Gastrocnemius medialis (tissue), 4 donors: Measurements from ENCODE around the gene ST8SIA6. TPM values are rescaled to one million over a fixed set of nuclear protein-coding genes. Genes with fewer than 3 reads are reported as not detected.

ENCODE experiments used
- ATAC-seq, 2 donors: fragments of 150-250 bp; one replicate each; pipeline ENCODE4 v1.9.1; 2016
- DNase-seq, 2 donors: peaks; one replicate each; pipeline ENCODE4 v3.0.0-alpha.2; 2019
- H3K27ac ChIP-seq, 4 donors: fragments of 200-600 bp; sonication (generic); 1 replicate in 1 of 4; 2 replicates in 3 of 4; pipeline ENCODE4 v1.5.1; 2016 to 2018; ENCODE audit warnings: mild to moderate bottlenecking in 2 of 4, moderate library complexity in 1 of 4
- H3K27me3 ChIP-seq, 3 donors: fragments of 200-600 bp; sonication (generic) in 2 of 3; 1 replicate in 1 of 3; 2 replicates in 2 of 3; pipeline versions ENCODE4 v1.5.1 to v1.6.0; 2016 to 2019; ENCODE audit warnings: mild to moderate bottlenecking in 1 of 3, moderate library complexity in 1 of 3
- H3K36me3 ChIP-seq, 2 donors: fragments of 200-600 bp; sonication (generic) in 1 of 2; one replicate each; pipeline ENCODE4 v1.5.1; 2017 to 2018
- H3K4me1 ChIP-seq, 2 donors: fragments of 200-600 bp; sonication (generic) in 1 of 2; one replicate each; pipeline ENCODE4 v1.5.1; 2016 to 2017; ENCODE audit warnings: mild to moderate bottlenecking in 2 of 2
- H3K4me3 ChIP-seq, 4 donors: fragments of 200-600 bp; sonication (generic) in 3 of 4; 1 replicate in 1 of 4; 2 replicates in 3 of 4; pipeline ENCODE4 v1.5.1; 2016 to 2019; ENCODE audit warnings: mild to moderate bottlenecking in 2 of 4
- H3K9me3 ChIP-seq, 3 donors: fragments of 200-600 bp; sonication (generic) in 2 of 3; 1 replicate in 1 of 3; 2 replicates in 2 of 3; pipeline ENCODE4 v1.5.1; 2016 to 2019
- CTCF ChIP-seq, 5 experiments: fragments of 450-650 bp in 3 of 5; fragments of 200-600 bp in 2 of 5; sonication (generic) in 2 of 5; IDR thresholded peaks in 4 of 5; conservative IDR thresholded peaks in 1 of 5; 1 replicate in 4 of 5; 2 replicates in 1 of 5; pipeline ENCODE4 v1.5.1; 2016 to 2019; ENCODE audit warnings: antibody characterized with exemption in 5 of 5, mild to moderate bottlenecking in 3 of 5, moderate library complexity in 3 of 5
- POLR2A ChIP-seq, 2 donors: fragments of 450-650 bp; IDR thresholded peaks; one replicate each; pipeline ENCODE4 v1.6.1; 2017; ENCODE audit warnings: antibody characterized with exemption in 2 of 2, mild to moderate bottlenecking in 2 of 2, moderate library complexity in 2 of 2
- in situ Hi-C, 4 donors: fragments of 200-750 bp; cut with MboI; loops; one replicate each; pipeline versions ENCODE4 v1.15.0 to v1.8.0; 2017; ENCODE audit warnings: low sequenced_read_pairs in 4 of 4
- intact Hi-C: fragments of 100-400 bp; cut with DNase I; formaldehyde crosslinking; loops from one replicate; pipeline ENCODE4 v1.15.1; 2023; ENCODE audit warnings: low total_unique reads
- total RNA-seq, 4 donors: library from RNA; depleted of rRNA; stranded (reverse); fragments of >200 nt; gene quantifications; one replicate each; pipeline versions ENCODE4 v1.1.0 to v1.2.3, GENCODE V29; 2016

The ST8SIA6 gene
- total RNA-seq, 4 donors from 2014 or later: 0.27 to 0.66 (median 0.44) TPM

GRCh38 chr10:17386616-17387075 is 67.7 kb downstream of the ST8SIA6 start:
- no peak for ATAC-seq
- no peaks in the 10 kb centered on the region for H3K4me1 ChIP-seq
- intact Hi-C loops (no loop called here), in situ Hi-C loops (no loop called here)
- no peak for TF ChIP-seq CTCF (IDR thresholded peaks at IDR 0.05 in 4 of 5, conservative IDR thresholded peaks at IDR 0.05 in 1 of 5)
- no peak for TF ChIP-seq POLR2A (IDR thresholded peaks at IDR 0.05)
- H3K4me3 ChIP-seq: no peak overlapping the region
- no peaks in the 10 kb centered on the region for H3K36me3 ChIP-seq
- H3K27ac ChIP-seq: no peak overlapping the region
- no peak for DNase-seq
- H3K9me3 ChIP-seq: no peaks in the 10 kb centered on the region
- no peaks in the 10 kb centered on the region for H3K27me3 ChIP-seq

- TF ChIP-seq CTCF (IDR thresholded peaks at IDR 0.05 in 4 of 5, conservative IDR thresholded peaks at IDR 0.05 in 1 of 5): no peak
- no peak for TF ChIP-seq POLR2A (IDR thresholded peaks at IDR 0.05)
- no peaks in the 10 kb centered on the region for H3K4me1 ChIP-seq
- no peak for DNase-seq
- in situ Hi-C loops (no loop called here), intact Hi-C loops (no loop called here)
- H3K36me3 ChIP-seq: no peaks in the 10 kb centered on the region
- no peak for ATAC-seq
- no peak overlapping the region for H3K4me3 ChIP-seq
- H3K9me3 ChIP-seq: no peaks in the 10 kb centered on the region
- no peaks in the 10 kb centered on the region for H3K27me3 ChIP-seq
- H3K27ac ChIP-seq: no peak overlapping the region
Observed at GRCh38 chr10:17386021-17386420, 68.4 kb downstream of the ST8SIA6 start.

- no peak for TF ChIP-seq POLR2A (IDR thresholded peaks at IDR 0.05)
- TF ChIP-seq CTCF (IDR thresholded peaks at IDR 0.05 in 4 of 5, conservative IDR thresholded peaks at IDR 0.05 in 1 of 5): no peak
- Histone ChIP-seq H3K27me3 (no peaks in the 10 kb centered on the region), H3K4me3 (no peak overlapping the region), H3K36me3 (no peaks in the 10 kb centered on the region), H3K4me1 (no peaks in the 10 kb centered on the region), H3K27ac (no peak overlapping the region), H3K9me3 (no peaks in the 10 kb centered on the region)
- intact Hi-C loops (no loop called here), in situ Hi-C loops (no loop called here)
- ATAC-seq: no peak
- no peak for DNase-seq
Observed at GRCh38 chr10:17385066-17385465, 69.3 kb downstream of the ST8SIA6 start.

DNA sequence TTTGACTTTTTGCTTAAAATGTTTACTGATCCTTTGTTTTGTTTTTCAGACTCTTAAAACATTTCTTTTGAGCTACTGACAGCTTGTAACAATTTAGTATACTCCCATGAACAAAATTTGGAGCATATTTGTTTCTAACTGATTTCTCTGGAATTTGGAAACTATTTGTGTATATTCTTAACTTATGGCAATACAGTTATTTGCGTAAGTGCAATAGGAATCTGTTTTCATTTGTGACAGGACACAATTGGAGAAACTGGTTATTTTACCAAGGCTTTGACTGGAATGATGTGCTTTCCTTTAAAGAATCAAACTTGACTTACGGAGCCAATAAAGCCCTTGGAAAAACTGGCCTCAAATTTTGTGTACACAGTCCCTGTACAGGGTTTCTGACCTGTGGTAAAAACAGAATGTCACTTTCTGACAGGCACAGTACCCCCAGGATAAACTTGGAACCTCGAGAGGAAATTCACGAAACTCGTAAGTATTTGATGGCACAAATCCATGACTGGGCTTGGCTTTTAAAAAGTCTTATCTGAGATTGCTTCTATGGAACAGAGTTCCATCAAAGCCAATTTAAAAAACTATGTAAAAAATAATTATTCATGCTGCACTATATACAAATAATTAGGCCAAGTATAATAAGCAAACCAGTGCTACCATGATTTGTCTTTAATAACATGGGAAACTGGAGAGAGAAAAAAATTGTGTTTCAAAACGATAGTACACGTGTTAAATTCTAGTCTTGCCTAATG is 70.4 kb downstream of the ST8SIA6 start:
- TF ChIP-seq POLR2A (IDR thresholded peaks at IDR 0.05) (no peak), CTCF (IDR thresholded peaks at IDR 0.05 in 4 of 5, conservative IDR thresholded peaks at IDR 0.05 in 1 of 5) (no peak)
- H3K4me1 ChIP-seq: no peaks in the 10 kb centered on the region
- ATAC-seq (no peak), DNase-seq (no peak)
- H3K27ac ChIP-seq: no peak overlapping the region
- H3K27me3 ChIP-seq: no peaks in the 10 kb centered on the region
- H3K9me3 ChIP-seq: no peaks in the 10 kb centered on the region
- H3K4me3 ChIP-seq: no peak overlapping the region
- intact Hi-C loops: no loop called here
- in situ Hi-C loops: no loop called here
- H3K36me3 ChIP-seq: no peaks in the 10 kb centered on the region
